A549 (cell line): ENCODE results near the gene APOL5. TPM values are rescaled to one million over a fixed set of nuclear protein-coding genes. Genes with fewer than 3 reads are reported as not detected.
"Not testable (repeated sequence)": the region's sequence is repeated elsewhere in the genome, so short reads cannot be mapped to it uniquely, and the experiment has no call there.

Experiments
- ATAC-seq, 2 experiments: fragments of 200-7000 bp in 1 of 2; fragments of >200 bp in 1 of 2; cut with Nextera tagmentation in 1 of 2; cut with Tn5 transposase in 1 of 2; 3 replicates each; pipeline versions ENCODE4 v1.8.0 to v1.9.1; 2018 to 2020; ENCODE audit warnings: mild to moderate bottlenecking in 1 of 2, moderate library complexity in 1 of 2
- CTCF ChIA-PET: fragments of 300-600 bp; sonication (Branson Sonifier 250); formaldehyde crosslinking; extraction: SDS; loops from one replicate; lab custom pipeline; 2021; ENCODE audit warnings: antibody characterized with exemption, inconsistent platforms; lab: Yijun Ruan, JAX
- POLR2A ChIA-PET: fragments of 350-600 bp; formaldehyde crosslinking; extraction: SDS; loops from one replicate; lab custom pipeline; 2021; ENCODE audit warnings: antibody characterized with exemption, inconsistent platforms; lab: Yijun Ruan, JAX
- DNase-seq, 2 experiments: peaks; one replicate each; pipeline versions ENCODE4 v3.0.0 to v3.0.0-alpha.2; 2011 to 2016; ENCODE audit warnings: low read depth in 1 of 2, low spot score in 1 of 2
- FAIRE-seq: peaks from 2 replicates; lab custom pipeline; 2011; peaks lifted over from hg19 to GRCh38; lab: Jason Lieb, UNC
- H3K27ac ChIP-seq, 2 experiments: fragments of >200 bp; sonication (Bioruptor Twin); formaldehyde crosslinking; 3 replicates each; pipeline ENCODE4 v1.5.1; 2016 to 2017
- H3K4me1 ChIP-seq: fragments of >200 bp; sonication (Bioruptor Twin); formaldehyde crosslinking; 3 replicates; pipeline ENCODE4 v1.6.1; 2016
- H3K4me2 ChIP-seq: fragments of >200 bp; sonication (Bioruptor Twin); formaldehyde crosslinking; 3 replicates; pipeline ENCODE4 v1.6.1; 2016
- H3K4me3 ChIP-seq: fragments of >200 bp; sonication (Bioruptor Twin); formaldehyde crosslinking; 3 replicates; pipeline ENCODE4 v1.5.1; 2016
- H3K9me3 ChIP-seq: fragments of >200 bp; sonication (Bioruptor Twin); formaldehyde crosslinking; 3 replicates; pipeline ENCODE4 v1.6.1; 2016
- CHD2 ChIP-seq: fragments of 150-350 bp; IDR thresholded peaks from 2 replicates; pipeline ENCODE4 v1.6.1; 2014; ENCODE audit warnings: low read length; ENCODE audit not compliant: partially characterized antibody
- CHD4 ChIP-seq: fragments of 200-600 bp; sonication (generic); IDR thresholded peaks from 2 replicates; pipeline ENCODE4 v1.6.1; 2016; ENCODE audit warnings: antibody characterized with exemption, mild to moderate bottlenecking, borderline replicate concordance
- EHMT2 ChIP-seq: fragments of 200-600 bp; sonication (generic); IDR thresholded peaks from 2 replicates; pipeline ENCODE4 v1.6.1; 2016; ENCODE audit warnings: antibody characterized with exemption, low read depth, mild to moderate bottlenecking, moderate library complexity
- ESRRA ChIP-seq: fragments of 150-350 bp; IDR thresholded peaks from 2 replicates; pipeline ENCODE4 v1.6.1; 2014; ENCODE audit warnings: mild to moderate bottlenecking, low read length, borderline replicate concordance
- FOSL2 ChIP-seq, 2 experiments: fragments of 450-650 bp in 1 of 2; fragments of >200 bp in 1 of 2; sonication (Bioruptor Twin) in 1 of 2; formaldehyde crosslinking; IDR thresholded peaks; 2 replicates each; pipeline versions ENCODE4 v1.5.0 to v1.6.1; 2016 to 2020; ENCODE audit warnings: mild to moderate bottlenecking in 1 of 2, moderate library complexity in 1 of 2
- KDM5A ChIP-seq: fragments of 200-600 bp; sonication (generic); IDR thresholded peaks from 2 replicates; pipeline ENCODE4 v1.6.1; 2016; ENCODE audit warnings: antibody characterized with exemption, mild to moderate bottlenecking
- MAFK ChIP-seq: fragments of 450-650 bp; IDR thresholded peaks from 2 replicates; pipeline ENCODE4 v1.6.1; 2014; ENCODE audit not compliant: partially characterized antibody
- NPAS2 ChIP-seq: fragments of 250-450 bp; sonication (Bioruptor Pico); IDR thresholded peaks from 2 replicates; pipeline ENCODE4 v1.8.0; 2022; ENCODE audit warnings: mild to moderate bottlenecking, moderate library complexity, borderline replicate concordance
- POLR2AphosphoS2 ChIP-seq: conservative IDR thresholded peaks from 2 replicates; pipeline ENCODE4 v1.6.1; 2012; ENCODE audit warnings: low read length, improper control_type of control experiment, inconsistent platforms
- SMC3 ChIP-seq: fragments of >200 bp; sonication (Bioruptor Twin); formaldehyde crosslinking; IDR thresholded peaks from 3 replicates; pipeline ENCODE4 v1.6.1; 2018; ENCODE audit warnings: inconsistent platforms
- TFCP2L1 ChIP-seq: fragments of 250-450 bp; sonication (Bioruptor Pico); IDR thresholded peaks from 2 replicates; pipeline ENCODE4 v1.5.0; 2021; ENCODE audit warnings: mild to moderate bottlenecking
- ZC3H11A ChIP-seq: fragments of 450-650 bp; IDR thresholded peaks from 2 replicates; pipeline ENCODE4 v1.6.1; 2014; ENCODE audit warnings: antibody characterized with exemption, mild to moderate bottlenecking
- ZFP36 ChIP-seq: fragments of 450-650 bp; IDR thresholded peaks from 2 replicates; pipeline ENCODE4 v1.6.1; 2014; ENCODE audit warnings: borderline replicate concordance; ENCODE audit not compliant: partially characterized antibody
- WGBS: methylation state at CpG from one replicate; pipeline ENCODE4 v1.1.6; 2017; ENCODE audit errors: missing lambda C conversion rate; 5-methylcytosine and 5-hydroxymethylcytosine counted together
- polyA minus RNA-seq: library from RNA; depleted of rRNA, polyadenylated mRNA; stranded (reverse); fragments of >200 nt; gene quantifications from 2 replicates; pipeline ENCODE4 v1.2.3, GENCODE V29; 2011; rRNA and poly(A)+ RNA removed
- polyA plus RNA-seq, 4 experiments: library from polyadenylated mRNA; depleted of rRNA in 3 of 4; stranded (reverse); fragments of >200 nt; fragmentation: RNase III in 1 of 4; extraction: RNeasy Plus Mini Kit Qiagen cat#74134 plus additional on column Dnase treatment in 1 of 4; gene quantifications; 2 replicates in 3 of 4; 3 replicates in 1 of 4; pipeline ENCODE4 v1.2.3, GENCODE V29; 2011 to 2017
- TF ChIP-seq, protein P1 (sequence below): IDR thresholded peaks from 2 replicates; pipeline ENCODE4 v1.6.1; 2012
- TF ChIP-seq, protein P2 (sequence below): fragments of >200 bp; sonication (Bioruptor Twin); formaldehyde crosslinking; IDR thresholded peaks from 3 replicates; pipeline ENCODE4 v1.6.1; 2016
- TF ChIP-seq, protein P3 (sequence below): fragments of 250-450 bp; sonication (Bioruptor Pico); IDR thresholded peaks from 2 replicates; pipeline ENCODE4 v1.5.0; 2021; ENCODE audit warnings: mild to moderate bottlenecking, moderate library complexity, borderline replicate concordance
- TF ChIP-seq, protein P4 (sequence below): fragments of 150-350 bp; IDR thresholded peaks from 2 replicates; pipeline ENCODE4 v1.6.1; 2014; ENCODE audit warnings: low read depth, mild to moderate bottlenecking, low read length
- TF ChIP-seq, protein P5 (sequence below): IDR thresholded peaks from 2 replicates; pipeline ENCODE4 v1.6.1; 2012
- TF ChIP-seq, protein P6 (sequence below): fragments of 200-600 bp; sonication (generic); IDR thresholded peaks from 2 replicates; pipeline ENCODE4 v1.6.1; 2016; ENCODE audit warnings: antibody characterized with exemption, mild to moderate bottlenecking, moderate library complexity

APOL5 gene, protein sequence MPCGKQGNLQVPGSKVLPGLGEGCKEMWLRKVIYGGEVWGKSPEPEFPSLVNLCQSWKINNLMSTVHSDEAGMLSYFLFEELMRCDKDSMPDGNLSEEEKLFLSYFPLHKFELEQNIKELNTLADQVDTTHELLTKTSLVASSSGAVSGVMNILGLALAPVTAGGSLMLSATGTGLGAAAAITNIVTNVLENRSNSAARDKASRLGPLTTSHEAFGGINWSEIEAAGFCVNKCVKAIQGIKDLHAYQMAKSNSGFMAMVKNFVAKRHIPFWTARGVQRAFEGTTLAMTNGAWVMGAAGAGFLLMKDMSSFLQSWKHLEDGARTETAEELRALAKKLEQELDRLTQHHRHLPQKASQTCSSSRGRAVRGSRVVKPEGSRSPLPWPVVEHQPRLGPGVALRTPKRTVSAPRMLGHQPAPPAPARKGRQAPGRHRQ
- polyA plus RNA-seq (2011; rRNA removed) (not detected in 2 replicates), polyA plus RNA-seq (2017; fragmentation: RNase III; extraction: RNeasy Plus Mini Kit Qiagen cat#74134 plus additional on column Dnase treatment) (not detected in 3 replicates), polyA minus RNA-seq (not detected in 2 replicates)
- polyA plus RNA-seq (2012; cell fraction: cytosol; rRNA removed), result not detected in 2 replicates
- not detected in 2 replicates for polyA plus RNA-seq (2012; cell fraction: nucleus; rRNA removed)

DNA sequence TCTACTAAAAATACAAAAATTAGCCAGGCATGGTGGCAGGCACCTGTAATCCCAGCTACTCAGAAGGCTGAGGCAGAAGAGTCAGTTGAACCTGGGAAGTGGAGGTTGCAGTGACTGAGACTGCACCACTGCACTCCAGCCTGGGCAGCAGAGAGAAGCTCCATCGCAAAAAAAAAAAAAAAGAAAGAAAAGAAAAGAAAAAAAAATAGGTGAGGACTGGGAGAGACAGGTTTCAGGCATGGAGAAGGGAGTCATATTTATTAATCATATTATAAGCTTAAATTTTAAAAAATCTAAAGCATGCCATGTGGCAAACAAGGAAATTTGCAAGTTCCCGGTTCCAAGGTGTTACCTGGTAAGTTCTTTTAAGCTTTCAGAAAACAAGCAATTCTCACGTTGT is at the start of gene APOL5:
Gene APOL5 (plus strand): TSS at position 301 of the 400 bp plus-strand sequence. CDS start 0 bp downstream, at position 301.
- ATAC-seq (no peak), FAIRE-seq (no peak)

DNA sequence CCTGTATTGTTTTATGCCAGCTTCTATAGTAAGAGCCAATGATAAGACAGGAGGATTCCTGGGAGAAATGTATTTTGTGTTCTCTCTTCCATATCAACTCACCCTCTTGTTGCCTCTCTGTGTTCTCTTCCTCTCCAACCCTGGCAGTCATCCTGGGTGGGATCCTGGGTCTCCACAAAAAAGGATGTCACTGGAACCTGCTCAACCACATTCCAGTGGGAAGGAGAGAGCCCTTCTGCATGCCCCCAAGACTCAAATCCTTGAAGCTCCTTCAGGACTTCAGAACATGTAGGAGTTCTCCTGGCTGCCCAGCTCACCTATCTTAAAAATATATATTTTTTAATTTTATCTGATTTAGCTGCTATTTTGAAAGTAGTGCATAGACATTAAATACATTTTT is 43.3 kb upstream of the APOL5 start:
- CTCF ChIA-PET, result no interaction called here
- H3K4me1 ChIP-seq, result no peaks in the 10 kb centered on the region
- no peak for ATAC-seq
- TF ChIP-seq, protein P1, sequence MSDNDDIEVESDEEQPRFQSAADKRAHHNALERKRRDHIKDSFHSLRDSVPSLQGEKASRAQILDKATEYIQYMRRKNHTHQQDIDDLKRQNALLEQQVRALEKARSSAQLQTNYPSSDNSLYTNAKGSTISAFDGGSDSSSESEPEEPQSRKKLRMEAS, result no peak
- TF ChIP-seq, protein P2, sequence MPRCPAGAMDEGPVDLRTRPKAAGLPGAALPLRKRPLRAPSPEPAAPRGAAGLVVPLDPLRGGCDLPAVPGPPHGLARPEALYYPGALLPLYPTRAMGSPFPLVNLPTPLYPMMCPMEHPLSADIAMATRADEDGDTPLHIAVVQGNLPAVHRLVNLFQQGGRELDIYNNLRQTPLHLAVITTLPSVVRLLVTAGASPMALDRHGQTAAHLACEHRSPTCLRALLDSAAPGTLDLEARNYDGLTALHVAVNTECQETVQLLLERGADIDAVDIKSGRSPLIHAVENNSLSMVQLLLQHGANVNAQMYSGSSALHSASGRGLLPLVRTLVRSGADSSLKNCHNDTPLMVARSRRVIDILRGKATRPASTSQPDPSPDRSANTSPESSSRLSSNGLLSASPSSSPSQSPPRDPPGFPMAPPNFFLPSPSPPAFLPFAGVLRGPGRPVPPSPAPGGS, result no peak
- TF ChIP-seq FOSL2 (IDR thresholded peaks at IDR 0.05) (no peak), FOSL2 (CRISPR knock-in tag; IDR thresholded peaks at IDR 0.05) (no peak), CHD2 (no peak), TFCP2L1 (CRISPR knock-in tag) (no peak), MAFK (no peak), NPAS2 (CRISPR knock-in tag) (no peak), ZC3H11A (no peak)
- TF ChIP-seq, protein P3, sequence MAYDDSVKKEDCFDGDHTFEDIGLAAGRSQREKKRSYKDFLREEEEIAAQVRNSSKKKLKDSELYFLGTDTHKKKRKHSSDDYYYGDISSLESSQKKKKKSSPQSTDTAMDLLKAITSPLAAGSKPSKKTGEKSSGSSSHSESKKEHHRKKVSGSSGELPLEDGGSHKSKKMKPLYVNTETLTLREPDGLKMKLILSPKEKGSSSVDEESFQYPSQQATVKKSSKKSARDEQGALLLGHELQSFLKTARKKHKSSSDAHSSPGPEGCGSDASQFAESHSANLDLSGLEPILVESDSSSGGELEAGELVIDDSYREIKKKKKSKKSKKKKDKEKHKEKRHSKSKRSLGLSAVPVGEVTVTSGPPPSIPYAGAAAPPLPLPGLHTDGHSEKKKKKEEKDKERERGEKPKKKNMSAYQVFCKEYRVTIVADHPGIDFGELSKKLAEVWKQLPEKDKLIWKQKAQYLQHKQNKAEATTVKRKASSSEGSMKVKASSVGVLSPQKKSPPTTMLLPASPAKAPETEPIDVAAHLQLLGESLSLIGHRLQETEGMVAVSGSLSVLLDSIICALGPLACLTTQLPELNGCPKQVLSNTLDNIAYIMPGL (CRISPR knock-in tag), result no peak
- TF ChIP-seq, protein P4, sequence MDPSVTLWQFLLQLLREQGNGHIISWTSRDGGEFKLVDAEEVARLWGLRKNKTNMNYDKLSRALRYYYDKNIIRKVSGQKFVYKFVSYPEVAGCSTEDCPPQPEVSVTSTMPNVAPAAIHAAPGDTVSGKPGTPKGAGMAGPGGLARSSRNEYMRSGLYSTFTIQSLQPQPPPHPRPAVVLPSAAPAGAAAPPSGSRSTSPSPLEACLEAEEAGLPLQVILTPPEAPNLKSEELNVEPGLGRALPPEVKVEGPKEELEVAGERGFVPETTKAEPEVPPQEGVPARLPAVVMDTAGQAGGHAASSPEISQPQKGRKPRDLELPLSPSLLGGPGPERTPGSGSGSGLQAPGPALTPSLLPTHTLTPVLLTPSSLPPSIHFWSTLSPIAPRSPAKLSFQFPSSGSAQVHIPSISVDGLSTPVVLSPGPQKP, result no peak
- TF ChIP-seq, all 56 proteins: peak for 0
- FAIRE-seq (no peak), DNase-seq (no peak)
- POLR2A ChIA-PET, result no interaction called here
- no peak overlapping the region for H3K4me2 ChIP-seq
- H3K4me3 ChIP-seq, result no peak overlapping the region
- H3K27ac ChIP-seq, result no peak overlapping the region
- peaks cover 9% of the 10 kb centered on the region; the same call in 1 of the 3 replicates for H3K9me3 ChIP-seq

More for the DNA sequence above, at the start of gene APOL5:
- 62% methylated on average over 3 of the region's 3 CpGs for WGBS
- TF ChIP-seq SMC3 (no peak), KDM5A (no peak), CHD4 (no peak), POLR2AphosphoS2 (no peak), ZFP36 (no peak), EHMT2 (no peak), ESRRA (no peak), TFCP2L1 (CRISPR knock-in tag) (no peak), ZC3H11A (no peak)
- TF ChIP-seq, protein P5, sequence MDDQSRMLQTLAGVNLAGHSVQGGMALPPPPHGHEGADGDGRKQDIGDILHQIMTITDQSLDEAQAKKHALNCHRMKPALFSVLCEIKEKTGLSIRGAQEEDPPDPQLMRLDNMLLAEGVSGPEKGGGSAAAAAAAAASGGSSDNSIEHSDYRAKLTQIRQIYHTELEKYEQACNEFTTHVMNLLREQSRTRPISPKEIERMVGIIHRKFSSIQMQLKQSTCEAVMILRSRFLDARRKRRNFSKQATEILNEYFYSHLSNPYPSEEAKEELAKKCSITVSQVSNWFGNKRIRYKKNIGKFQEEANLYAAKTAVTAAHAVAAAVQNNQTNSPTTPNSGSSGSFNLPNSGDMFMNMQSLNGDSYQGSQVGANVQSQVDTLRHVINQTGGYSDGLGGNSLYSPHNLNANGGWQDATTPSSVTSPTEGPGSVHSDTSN, result no peak
- TF ChIP-seq, protein P6, sequence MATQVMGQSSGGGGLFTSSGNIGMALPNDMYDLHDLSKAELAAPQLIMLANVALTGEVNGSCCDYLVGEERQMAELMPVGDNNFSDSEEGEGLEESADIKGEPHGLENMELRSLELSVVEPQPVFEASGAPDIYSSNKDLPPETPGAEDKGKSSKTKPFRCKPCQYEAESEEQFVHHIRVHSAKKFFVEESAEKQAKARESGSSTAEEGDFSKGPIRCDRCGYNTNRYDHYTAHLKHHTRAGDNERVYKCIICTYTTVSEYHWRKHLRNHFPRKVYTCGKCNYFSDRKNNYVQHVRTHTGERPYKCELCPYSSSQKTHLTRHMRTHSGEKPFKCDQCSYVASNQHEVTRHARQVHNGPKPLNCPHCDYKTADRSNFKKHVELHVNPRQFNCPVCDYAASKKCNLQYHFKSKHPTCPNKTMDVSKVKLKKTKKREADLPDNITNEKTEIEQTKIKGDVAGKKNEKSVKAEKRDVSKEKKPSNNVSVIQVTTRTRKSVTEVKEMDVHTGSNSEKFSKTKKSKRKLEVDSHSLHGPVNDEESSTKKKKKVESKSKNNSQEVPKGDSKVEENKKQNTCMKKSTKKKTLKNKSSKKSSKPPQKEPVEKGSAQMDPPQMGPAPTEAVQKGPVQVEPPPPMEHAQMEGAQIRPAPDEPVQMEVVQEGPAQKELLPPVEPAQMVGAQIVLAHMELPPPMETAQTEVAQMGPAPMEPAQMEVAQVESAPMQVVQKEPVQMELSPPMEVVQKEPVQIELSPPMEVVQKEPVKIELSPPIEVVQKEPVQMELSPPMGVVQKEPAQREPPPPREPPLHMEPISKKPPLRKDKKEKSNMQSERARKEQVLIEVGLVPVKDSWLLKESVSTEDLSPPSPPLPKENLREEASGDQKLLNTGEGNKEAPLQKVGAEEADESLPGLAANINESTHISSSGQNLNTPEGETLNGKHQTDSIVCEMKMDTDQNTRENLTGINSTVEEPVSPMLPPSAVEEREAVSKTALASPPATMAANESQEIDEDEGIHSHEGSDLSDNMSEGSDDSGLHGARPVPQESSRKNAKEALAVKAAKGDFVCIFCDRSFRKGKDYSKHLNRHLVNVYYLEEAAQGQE, result no peak
- TF ChIP-seq, all 56 proteins: peak for 0
- ChIA-PET POLR2A (interaction anchor here (0.7 kb wide), 1 partner anchor 122 kb away, joined by 5 read pairs; no protein-coding TSS in a partner anchor), CTCF (interaction anchor here (0.6 kb wide), 1 partner anchor 407 kb away, joined by 3 read pairs; no protein-coding TSS in a partner anchor)
- H3K4me1 ChIP-seq, result no peaks in the 10 kb centered on the region
- no peak within 1 kb of the TSS for H3K4me2 ChIP-seq
- H3K9me3 ChIP-seq, result no peaks in the 10 kb centered on the region
- no peak within 1 kb of the TSS for H3K27ac ChIP-seq
- no peak within 1 kb of the TSS for H3K4me3 ChIP-seq
- DNase-seq, result no peak

DNA sequence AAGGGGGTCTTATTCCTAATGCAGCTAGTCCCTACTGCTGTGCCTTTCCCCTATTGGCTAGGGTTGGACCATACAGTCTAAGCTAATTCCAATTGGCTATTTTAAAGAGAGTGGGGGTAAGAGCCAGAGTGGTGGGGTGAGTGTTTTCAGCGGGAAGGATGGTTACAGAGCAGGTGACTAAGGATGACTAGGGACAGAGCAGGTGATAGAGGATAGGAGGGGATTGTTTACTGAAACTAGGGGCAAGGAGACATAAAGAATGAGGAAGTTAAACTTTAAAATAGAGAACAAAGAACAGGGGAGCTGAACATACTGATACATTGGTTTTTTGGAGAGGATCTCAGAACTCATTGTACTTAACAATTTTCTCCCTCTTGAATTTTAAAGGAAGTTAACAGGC is 41.6 kb upstream of the APOL5 start:
- POLR2A ChIA-PET, H3K4me2 ChIP-seq, CTCF ChIA-PET, H3K4me3 ChIP-seq, DNase-seq, ATAC-seq, H3K4me1 ChIP-seq, FAIRE-seq, H3K9me3 ChIP-seq, H3K27ac ChIP-seq: not testable (repeated sequence)
- WGBS, result 61% methylated on average over 1 of the region's 1 CpG
